GM21576 (cell line): ENCODE results near the gene APCDD1L.

ENCODE experiments used
- ATAC-seq: cut with Tn5 transposase; IDR thresholded peaks from one replicate; pipeline ENCODE4 v1.9.1; 2021; ENCODE audit warnings: mild to moderate bottlenecking, moderate library complexity; ENCODE audit not compliant: unreplicated experiment

APCDD1L gene

GRCh38 chr20:58467572-58468527 is 47.3 kb downstream of the APCDD1L start:
- ATAC-seq, result no peak

- ATAC-seq, result no peak
Measured at GRCh38 chr20:58466729-58467571, 48.2 kb downstream of the APCDD1L start.

GRCh38 chr20:58466095-58466708 is 49.0 kb downstream of the APCDD1L start:
- no peak for ATAC-seq

DNA sequence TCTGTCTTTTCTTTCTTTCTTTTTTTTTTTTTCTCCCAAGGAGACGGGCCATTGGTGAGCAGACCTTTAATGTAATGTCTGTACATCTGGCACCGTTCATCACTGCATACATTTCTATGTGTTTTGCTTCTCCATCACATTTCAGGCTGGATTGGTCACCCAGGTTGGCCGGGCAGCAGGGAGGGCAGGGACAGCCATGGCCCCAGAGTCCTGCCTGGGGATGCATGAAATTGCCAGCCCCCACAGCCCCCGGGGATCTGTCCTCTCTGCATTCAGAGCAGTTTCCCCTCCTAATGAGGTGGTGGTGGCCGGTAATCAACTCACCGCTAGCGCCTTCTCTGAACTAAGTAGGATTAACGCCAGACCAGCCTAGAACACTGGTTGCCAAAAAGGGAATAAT is 50.4 kb downstream of the APCDD1L start:
- no peak for ATAC-seq

GRCh38 chr20:58463256-58463655 is 51.9 kb downstream of the APCDD1L start:
- ATAC-seq, result no peak

DNA sequence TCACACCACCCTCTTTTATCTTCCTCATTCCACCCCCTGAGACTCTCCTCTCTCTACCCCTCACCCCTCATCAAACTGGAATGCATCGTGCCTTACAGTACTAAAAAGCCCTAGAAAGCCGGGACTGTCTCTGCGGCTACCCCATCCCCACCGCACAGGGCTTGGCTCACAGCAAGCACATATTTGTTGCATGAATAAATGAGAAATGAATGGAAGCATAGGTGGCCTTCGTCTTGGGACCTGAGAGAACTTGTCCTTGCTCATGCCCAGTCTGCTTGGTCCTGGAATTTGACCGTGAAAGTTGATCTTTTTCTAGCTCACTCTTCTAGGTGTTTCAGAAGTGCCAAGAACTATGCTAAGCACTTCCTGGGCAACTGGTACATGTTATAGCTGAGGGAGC is 53.3 kb downstream of the APCDD1L start:
- ATAC-seq, result no peak

DNA sequence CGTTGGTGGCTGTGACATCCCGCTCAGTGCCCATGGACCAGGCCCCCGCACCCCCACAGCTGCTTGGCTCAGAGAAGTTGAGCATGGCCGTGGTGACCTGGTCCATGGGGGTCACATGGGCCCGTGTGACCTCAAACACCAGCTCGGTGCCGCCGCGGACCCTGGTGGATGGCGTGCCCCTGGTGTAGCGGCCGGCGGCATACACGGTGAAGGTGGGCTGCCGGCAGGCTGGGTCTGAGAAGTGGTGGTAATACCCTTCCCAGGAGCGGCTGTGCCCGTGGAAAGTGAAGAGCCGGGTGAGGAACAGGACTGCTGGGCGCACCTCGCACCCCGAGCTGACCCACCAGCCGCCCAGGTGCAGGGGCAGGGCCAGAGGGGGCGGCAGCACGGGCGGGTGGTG is 54.1 kb downstream of the APCDD1L start:
- ATAC-seq, result no peak

DNA sequence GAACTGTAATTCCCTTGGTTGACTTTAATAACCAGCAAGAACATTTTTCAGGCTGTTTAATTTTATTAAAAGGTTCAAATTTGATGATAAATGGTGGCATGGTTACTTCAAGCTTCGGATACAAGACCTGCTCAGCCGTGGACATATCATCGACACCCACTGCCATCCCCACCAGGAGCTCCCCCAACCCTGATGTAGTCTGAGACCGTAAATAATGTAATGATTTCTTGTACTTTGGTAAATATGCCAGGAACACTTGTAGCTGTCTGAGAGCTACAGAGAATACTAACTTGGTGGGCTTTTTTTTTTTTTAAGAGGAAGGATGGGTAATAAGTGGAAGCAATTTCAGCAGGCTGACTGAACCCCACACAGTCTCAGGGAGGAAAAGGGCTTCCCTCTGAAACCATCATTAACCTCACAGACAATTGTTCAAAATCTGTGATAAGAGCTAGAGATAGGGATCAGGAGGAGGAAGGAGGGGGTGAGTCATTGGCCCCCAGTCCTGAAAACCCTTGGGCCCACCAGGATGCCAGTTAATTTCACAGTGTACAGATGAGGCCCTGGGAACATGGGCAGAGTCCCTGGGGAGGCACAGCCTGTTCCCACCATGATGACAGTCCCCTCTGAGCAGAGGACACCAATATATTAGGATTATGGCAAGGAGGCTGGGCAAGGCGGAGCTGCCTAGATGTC is 56.0 kb downstream of the APCDD1L start:
- no peak for ATAC-seq

DNA sequence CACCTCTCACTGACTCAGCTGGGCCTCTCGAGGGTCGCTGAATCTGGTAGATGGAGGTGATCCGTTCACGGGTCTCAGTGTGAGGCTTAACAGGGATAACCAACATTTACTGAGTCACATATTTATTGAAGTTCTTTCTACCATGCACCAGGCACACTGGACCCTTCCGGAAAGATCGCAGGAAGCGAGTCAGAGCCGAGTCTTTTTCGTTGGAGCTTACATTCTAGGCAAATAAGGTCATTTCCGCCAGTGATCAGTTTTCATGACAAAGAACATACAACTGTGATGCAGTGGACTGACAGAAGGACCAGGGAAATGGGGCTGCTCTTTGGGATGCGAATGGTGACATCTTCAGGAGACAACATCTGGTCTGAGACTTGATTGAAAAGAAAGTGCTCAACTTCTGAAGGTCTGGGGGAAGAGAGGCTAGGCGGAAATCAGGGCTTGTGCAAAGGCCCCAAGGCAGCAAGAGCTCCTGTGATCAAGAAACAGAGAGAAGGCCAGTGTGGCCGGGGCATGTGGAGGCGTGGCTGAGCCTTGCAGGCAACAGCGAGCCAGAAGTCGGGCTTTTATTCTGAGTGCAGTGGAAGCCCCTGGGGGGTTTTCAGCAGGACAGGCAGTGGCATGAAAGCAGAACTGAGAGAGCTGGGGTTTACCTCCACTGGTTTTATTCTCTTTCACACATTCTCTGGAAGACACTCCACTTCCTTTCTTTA is 56.7 kb downstream of the APCDD1L start:
- ATAC-seq, result peak; percentile 98

- ATAC-seq, result no peak
Measured at GRCh38 chr20:58457083-58457695, 58.0 kb downstream of the APCDD1L start.

- no peak for ATAC-seq
Measured at GRCh38 chr20:58454460-58454859, 60.7 kb downstream of the APCDD1L start.

- ATAC-seq, result no peak
Measured at GRCh38 chr20:58453391-58453790, 61.8 kb downstream of the APCDD1L start.

DNA sequence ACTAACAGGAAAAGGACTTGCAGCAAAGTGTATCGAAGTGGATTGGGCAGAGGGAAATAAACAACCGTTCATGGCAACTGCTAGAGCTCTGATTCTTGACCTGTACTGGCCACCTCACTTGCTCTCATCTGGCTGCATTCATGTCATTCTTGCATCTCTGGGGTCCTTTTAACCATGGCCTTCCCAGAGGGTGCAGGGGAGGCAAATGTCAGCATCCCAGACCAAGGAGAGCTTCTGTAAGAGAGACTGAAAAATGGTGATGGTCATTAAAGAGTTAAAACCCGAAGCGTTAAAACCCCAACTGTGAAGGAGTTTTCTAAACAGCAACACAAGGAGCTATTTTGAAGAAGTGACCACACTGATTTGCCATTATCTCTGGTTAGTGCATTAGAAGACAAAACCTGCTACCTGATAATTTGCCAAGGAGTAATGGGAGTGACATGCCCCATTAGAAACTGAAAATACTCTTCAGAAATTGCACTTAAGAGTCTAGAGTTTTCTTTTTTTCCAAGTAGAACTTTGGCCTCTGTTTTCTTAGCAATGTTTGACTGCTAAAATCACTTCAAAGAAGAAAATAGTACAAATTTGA is 62.4 kb downstream of the APCDD1L start:
- ATAC-seq, result no peak

DNA sequence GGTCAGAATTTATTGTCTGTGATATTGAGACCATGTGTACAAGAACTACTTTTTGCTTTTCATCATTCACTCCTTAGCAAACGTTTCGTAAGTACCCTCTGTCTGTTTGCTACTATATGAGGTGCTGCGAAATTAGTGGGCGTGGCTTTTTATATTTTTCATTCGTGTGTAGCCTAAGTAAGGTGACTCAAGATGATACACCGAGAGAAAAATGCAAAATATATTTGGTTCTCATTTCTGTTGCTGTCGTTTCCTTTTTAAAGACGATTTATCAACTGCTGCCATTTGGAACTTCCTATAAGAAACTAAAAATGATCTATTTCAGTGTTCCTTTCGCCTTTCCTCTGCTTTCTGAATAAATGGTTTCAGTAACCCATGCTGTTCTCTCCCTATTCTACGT is 64.9 kb downstream of the APCDD1L start:
- ATAC-seq, result peak; percentile 48

DNA sequence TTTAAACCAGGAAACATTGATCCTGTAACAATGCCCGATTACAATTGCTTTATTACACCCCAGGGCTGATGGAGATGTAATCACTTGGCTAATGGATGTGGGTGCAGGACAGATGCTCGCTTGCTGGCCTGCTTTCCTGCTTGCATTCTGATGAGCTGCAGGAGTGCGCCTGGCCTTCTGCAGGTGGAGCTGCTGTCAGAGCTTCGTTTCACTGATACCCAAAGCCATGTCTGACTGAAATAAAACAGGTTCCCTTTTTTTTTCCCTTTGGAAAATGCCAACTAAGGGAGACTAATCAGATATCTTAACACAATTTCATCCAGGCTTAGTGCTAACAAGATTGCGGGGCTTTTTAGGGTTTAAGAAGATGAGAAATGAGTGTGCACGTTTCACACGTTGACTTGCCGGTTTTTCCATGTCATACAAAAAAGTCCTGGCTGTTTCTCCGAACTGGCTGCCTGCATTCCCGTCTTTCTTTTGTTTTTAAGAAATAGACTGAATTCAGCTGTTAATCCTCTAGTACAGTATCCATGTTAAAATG is 65.4 kb downstream of the APCDD1L start:
- no peak for ATAC-seq

DNA sequence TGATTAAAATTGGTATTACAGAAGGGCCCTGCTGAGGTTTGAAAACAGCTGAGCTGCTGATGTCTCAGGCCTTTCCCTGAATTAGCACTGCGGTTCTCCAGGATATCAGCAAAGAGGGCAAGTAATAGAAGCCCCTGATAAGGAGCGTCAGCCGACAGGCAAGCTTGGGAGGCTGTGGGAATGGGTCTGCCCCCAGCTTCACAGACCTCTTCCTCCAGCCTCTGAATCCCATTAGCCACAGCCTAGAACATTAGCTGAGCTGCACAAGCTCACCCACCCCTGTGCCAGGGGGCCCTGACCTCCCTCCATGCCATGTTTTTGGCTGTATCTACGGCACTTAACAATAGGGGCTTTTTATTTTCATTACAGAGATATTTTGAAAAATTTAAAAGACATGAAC is 66.2 kb downstream of the APCDD1L start:
- ATAC-seq, result no peak

DNA sequence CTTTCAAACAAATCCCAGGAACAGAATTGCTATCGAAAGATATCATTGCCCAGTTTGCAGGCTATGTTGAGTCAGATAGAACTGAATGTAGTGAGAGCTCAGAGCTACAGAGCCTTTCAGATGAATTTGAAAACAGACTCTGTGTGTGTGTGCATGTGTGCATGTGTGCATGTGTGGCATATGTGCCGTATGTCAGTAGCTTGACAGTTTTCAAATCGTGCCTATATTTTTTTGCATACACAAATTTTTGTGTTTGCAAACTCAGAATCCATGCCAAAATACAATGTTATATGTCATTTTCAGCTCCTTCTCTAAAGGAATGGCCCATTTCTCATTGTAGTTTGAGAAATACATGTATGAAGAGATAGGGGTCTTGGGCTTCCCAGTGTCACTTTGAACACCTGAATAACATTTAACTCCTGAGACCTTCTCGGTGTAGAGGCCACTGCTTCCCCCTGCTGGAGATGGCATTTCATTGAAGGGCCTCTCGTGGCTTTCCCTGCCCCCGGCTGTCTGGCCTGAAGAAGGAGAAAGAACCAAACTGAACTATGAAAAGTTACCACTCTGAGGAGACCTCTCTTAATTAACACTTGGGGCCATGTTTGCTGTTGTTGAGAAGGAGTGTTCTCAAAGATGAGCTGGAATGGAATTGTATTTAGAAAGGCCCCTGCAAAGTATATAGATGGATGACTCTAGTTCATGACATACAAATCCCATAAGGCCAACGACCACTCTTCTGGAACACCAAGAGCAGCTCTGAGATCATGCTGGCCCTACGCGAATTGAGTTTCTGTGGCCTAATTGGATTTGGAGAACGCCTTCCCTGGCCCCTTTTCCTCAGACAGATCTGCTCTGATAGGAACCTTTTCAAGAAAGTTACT is 67.4 kb downstream of the APCDD1L start:
- peak; percentile 48 for ATAC-seq

- ATAC-seq, result no peak
Measured at GRCh38 chr20:58446960-58447265, 68.3 kb downstream of the APCDD1L start.
